Mesenteric fat pad (tissue), 1 donor: ENCODE data around the gene CXCL11. TPM values are rescaled to one million over a fixed set of nuclear protein-coding genes. Genes with fewer than 3 reads are reported as not detected.
"Not testable (repeated sequence)": the region's sequence is repeated elsewhere in the genome, so short reads cannot be mapped to it uniquely, and the experiment has no call there.

ENCODE experiments used
- DNase-seq: peaks from one replicate; pipeline ENCODE4 v3.0.0-alpha.2; 2020; ENCODE audit warnings: low spot score
- total RNA-seq: library from RNA; stranded (reverse); fragmentation: NEBNext Ultra II Directional; extraction: Animal tissue kit (Norgen Biotek cat#: 25700); gene quantifications from one replicate; pipeline ENCODE4 v1.2.1, GENCODE V29; 2021
- donor health status: DM: yes; HTN: yes; CAD: no.

Gene CXCL11
- total RNA-seq, 1 donor from 2014 or later, result not detected

DNA sequence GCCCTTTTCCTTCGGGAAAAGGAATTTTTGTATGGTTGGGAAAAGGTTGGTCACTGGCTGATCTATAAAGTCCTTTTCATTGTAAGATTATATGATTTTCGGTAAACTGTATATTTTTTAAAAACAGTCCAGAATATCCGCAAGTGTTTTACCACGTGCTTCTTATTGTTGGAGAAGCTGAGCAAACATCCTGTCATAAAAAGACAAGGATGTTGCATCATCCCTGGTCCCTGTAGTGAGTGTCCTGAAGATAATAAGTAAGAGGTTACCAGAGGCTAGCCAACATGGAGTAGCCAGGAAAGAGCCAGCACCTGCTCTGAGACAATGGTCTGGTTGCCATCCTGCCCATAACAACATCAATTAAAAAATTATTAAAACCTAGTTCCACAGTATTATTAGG lies 33.7 kb downstream of the CXCL11 start:
- DNase-seq, result no peak

DNA sequence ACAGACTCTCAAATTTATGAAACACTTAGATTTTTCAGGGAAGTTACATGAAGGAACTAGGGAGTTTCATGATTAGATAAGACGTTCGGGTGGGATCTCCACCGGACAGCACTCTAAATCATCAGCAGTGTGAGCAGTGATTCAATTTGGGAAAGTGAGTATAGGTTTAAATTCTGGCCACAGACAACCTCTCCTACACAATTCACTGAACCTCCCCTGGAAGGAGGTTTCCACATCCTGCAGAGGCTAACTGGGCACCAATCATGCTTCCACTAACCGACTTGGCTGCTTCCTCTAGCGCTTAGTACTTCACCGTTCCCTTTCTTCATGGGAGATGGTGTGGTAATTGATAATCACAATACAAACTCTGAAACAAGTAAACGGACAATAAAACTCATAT lies 34.2 kb downstream of the CXCL11 start:
- DNase-seq, result no peak

DNA sequence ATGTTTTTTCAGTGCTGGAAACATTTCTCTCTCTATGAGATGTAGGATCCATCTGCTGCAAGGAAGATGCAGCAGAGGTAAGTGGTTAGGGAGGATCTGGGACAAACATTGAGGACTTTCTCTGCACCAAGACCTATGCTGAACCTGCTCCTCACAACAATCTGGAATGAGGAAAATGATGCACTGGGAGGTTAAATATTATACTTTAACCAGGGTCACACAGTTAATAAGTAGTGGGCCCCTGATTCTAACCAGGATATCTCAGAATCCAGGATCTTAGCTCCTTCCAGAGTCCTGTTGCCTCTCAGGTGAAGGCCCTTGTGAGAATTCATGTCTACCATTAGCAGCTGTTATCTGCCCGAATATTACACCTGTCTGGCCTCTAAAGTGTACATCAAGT lies 35.6 kb downstream of the CXCL11 start:
- no peak for DNase-seq

DNA sequence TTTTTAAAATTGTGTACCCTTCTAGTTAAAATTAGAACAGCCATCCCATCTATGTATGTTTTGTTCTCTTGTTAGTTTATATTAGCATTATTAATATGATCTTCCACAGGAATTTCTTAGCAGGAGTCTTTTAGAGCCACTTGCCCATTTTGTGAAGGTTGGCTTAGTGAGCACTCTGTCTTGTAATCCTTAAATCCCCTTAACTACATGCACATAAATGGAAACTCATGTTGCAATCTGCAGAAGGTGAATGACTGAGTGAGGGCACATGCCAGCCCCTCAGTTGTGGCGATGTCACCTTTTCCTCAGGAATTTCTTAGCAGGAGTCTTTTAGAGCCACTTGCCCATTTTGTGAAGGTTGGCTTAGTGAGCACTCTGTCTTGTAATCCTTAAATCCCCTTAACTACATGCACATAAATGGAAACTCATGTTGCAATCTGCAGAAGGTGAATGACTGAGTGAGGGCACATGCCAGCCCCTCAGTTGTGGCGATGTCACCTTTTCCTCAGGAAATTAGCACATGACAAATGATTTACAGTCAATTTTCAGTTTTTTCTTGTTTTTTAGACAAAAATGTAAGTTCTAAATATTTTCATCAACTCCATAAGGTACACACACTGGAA lies 37.2 kb downstream of the CXCL11 start:
- not testable (repeated sequence) for DNase-seq

DNA sequence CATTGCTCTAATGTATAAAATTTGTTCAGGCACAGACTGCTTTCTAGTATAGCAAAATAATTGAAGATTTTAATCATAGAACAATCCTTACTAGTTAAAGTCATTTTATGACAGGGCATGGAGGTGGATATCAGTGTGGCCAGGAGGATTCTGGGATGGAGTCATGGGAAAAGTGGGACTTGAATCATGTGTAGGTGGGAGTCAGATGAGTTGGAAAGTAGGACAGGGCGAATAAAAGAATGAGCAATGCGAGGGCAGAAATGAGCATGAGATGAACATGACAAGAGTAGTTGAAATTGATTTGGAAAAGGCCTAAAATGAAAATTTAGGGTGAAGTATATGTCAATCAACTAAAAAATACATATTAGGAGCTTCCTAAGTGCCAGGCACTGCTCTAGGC lies 37.9 kb downstream of the CXCL11 start:
- DNase-seq, result no peak

DNA sequence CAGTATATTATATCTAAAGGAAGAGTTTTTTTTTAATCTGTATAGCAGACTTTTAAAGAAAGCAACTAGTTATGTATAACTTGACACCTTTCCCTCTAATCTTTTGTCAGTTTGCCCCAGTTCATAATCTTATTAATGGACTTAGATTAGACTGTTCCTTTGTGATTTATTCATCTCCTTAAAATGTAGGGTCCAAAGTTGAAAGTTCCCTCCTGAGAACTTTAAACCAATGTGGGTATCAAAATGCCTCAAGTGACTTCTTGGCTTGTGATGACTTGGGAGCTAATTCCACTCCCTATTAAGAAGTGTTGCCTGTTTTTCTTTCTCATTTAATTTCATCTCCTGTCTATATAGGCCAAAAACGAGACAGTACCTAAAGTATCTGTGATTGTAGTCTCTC lies 38.8 kb downstream of the CXCL11 start:
- no peak for DNase-seq

DNA sequence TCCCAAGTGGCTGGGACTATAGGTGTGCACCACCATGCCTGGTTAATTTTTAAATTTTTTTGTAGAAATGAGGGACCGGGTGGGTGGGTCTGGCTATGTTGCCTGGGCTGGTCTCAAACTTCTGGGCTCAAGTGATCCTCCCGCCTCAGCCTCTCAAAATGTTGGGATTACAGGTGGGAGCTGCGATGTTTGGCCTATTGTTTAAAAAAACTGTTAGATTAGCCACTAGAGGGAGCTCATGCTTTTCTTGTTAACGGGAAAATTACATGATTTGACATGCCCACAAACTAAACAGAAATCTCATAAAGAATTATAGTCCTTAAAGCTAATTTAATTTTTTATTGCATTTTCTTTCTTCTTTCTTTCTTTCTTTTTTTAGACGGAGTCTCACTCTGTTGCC lies 40.1 kb downstream of the CXCL11 start:
- no peak for DNase-seq

DNA sequence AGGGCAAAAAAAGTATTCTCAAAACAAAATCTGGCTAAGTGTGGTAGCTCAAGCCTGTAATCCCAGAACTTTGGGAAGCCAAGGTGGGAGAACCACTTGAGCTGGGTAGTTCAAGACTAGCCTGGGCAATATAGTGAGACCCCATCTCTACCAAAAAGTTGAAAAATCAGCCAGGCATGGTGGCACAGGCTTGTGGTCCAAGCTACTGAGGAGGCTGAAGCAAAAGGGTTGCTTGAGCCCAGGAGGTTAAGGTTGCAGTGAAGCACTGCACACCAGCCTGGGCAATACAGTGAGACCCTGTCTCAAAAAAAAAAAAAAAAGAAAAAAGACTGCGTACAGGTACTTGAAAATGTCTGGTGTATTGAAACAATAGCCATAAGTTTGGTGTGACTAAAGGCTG lies 43.4 kb downstream of the CXCL11 start:
- no peak for DNase-seq

DNA sequence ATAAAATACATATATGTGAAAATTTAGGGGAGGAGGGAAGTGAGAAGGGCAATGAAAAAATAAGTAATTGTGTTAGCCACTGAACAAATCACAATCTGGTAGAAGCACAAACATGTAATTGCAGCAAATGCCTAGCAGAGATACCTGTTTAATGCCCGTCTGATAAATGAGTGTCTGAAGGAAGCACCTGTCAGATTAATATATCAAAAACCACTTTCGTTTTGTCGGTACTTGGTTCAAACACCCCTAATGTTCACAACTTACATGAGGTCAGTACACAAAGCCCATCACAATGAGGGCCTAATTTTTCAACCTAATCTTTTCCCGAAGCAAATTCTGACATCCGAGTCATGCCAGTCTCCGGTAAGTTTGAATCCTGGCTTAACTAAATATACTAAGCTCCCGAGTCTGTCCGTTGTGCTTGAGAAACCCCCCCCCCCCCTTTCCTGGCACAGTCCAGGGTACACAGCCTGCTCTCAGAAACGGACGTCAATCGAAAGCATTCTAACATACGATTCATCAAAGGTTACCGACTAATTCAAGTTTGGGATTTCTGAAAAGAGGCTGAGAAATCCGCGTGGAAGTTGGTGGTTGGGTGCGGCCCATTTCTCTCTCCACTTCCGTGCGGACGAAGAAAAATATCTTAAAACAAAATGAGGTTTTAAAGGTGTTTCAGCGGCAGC lies 45.9 kb downstream of the CXCL11 start:
- DNase-seq, result no peak

DNA sequence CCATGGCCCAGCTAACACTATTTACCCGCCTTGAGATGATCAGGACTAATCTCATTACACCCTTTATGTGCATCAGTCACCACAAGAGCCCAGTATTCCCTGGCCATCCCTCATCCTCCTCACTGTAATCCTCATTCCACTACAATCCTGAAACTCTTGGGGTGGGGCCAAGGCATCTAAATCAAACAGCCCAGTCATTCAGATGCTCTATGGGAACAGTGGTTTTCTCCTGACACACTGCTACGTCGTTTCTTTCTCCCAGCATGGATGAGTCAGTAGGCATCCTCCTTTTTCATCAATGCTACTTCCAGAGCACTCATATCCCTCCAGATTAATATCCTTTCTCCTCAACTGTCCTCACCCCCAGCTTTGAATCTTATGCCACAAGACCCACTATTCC lies 50.8 kb downstream of the CXCL11 start:
- DNase-seq, result no peak

Other genes with a start within 250 kb of the CXCL11 start
- not detected for gene PPEF2, start 133.6 kb downstream of the CXCL11 start, total RNA-seq
- gene NAAA, start 95.1 kb downstream of the CXCL11 start, total RNA-seq, result 16.4 TPM
- 39.1 TPM for gene SDAD1, start 45.1 kb downstream of the CXCL11 start, total RNA-seq
- gene CXCL9, start 28.6 kb downstream of the CXCL11 start, total RNA-seq, result 0.16 TPM
- gene CXCL10, start 12.6 kb downstream of the CXCL11 start, total RNA-seq, result 0.39 TPM
- not detected for gene ART3, start 38.6 kb upstream of the CXCL11 start, total RNA-seq
- 33.9 TPM for gene NUP54, start 112.3 kb upstream of the CXCL11 start, total RNA-seq
- gene SCARB2, start 177.8 kb upstream of the CXCL11 start, total RNA-seq, result 176 TPM
- gene FAM47E, start 215.7 kb upstream of the CXCL11 start, total RNA-seq, result 3.3 TPM